ENCODE data around the gene CYP4F8.

Gene CYP4F8

GRCh38 chr19:15621801-15622200 is 6.8 kb downstream of the CYP4F8 start:
- no peak for DNase-seq (ENCODE audit: extremely low read depth, insufficient read length)
- no peaks in the 10 kb centered on the region for H3K27me3 ChIP-seq (replicated peaks; ENCODE audit: control insufficient read depth, insufficient read depth, low read length)

GRCh38 chr19:15622991-15623390 is 8.0 kb downstream of the CYP4F8 start:
- H3K36me3 ChIP-seq (ENCODE audit: control insufficient read depth, insufficient read depth, low read length), result no peaks in the 10 kb centered on the region
- DNase-seq (ENCODE audit: extremely low read depth, insufficient read length), result no peak
- no peaks in the 10 kb centered on the region for H3K27me3 ChIP-seq (replicated peaks; ENCODE audit: control insufficient read depth, insufficient read depth, low read length)
- TF ChIP-seq CTCF (IDR thresholded peaks at IDR 0.05; ENCODE audit: insufficient read depth, low read length, poor library complexity, severe bottlenecking), result no peak
- no peak overlapping the region for H3K4me3 ChIP-seq (replicated peaks; ENCODE audit: low read depth, low read length)

More at GRCh38 chr19:15621801-15622200, 6.8 kb downstream of the CYP4F8 start:
- Histone ChIP-seq H3K4me3 (replicated peaks; ENCODE audit: low read depth, low read length) (no peak overlapping the region), H3K36me3 (ENCODE audit: control insufficient read depth, insufficient read depth, low read length) (no peaks in the 10 kb centered on the region)
- TF ChIP-seq CTCF (IDR thresholded peaks at IDR 0.05; ENCODE audit: insufficient read depth, low read length, poor library complexity, severe bottlenecking), result no peak

GRCh38 chr19:15623711-15624318 is 8.8 kb downstream of the CYP4F8 start:
- no peaks in the 10 kb centered on the region for H3K36me3 ChIP-seq (ENCODE audit: control insufficient read depth, insufficient read depth, low read length)
- no peak for TF ChIP-seq CTCF (IDR thresholded peaks at IDR 0.05; ENCODE audit: insufficient read depth, low read length, poor library complexity, severe bottlenecking)
- no peak for DNase-seq (ENCODE audit: extremely low read depth, insufficient read length)
- H3K4me3 ChIP-seq (replicated peaks; ENCODE audit: low read depth, low read length), result no peak overlapping the region
- H3K27me3 ChIP-seq (replicated peaks; ENCODE audit: control insufficient read depth, insufficient read depth, low read length), result no peaks in the 10 kb centered on the region

GRCh38 chr19:15628236-15629002 is 13.4 kb downstream of the CYP4F8 start:
- TF ChIP-seq CTCF (IDR thresholded peaks at IDR 0.05; ENCODE audit: insufficient read depth, low read length, poor library complexity, severe bottlenecking), result no peak
- Histone ChIP-seq H3K27me3 (replicated peaks; ENCODE audit: control insufficient read depth, insufficient read depth, low read length) (no peaks in the 10 kb centered on the region), H3K36me3 (ENCODE audit: control insufficient read depth, insufficient read depth, low read length) (no peaks in the 10 kb centered on the region), H3K4me3 (replicated peaks; ENCODE audit: low read depth, low read length) (no peak overlapping the region)
- no peak for DNase-seq (ENCODE audit: extremely low read depth, insufficient read length)

- peak; percentile 95 for TF ChIP-seq CTCF (IDR thresholded peaks at IDR 0.05; ENCODE audit: insufficient read depth, low read length, poor library complexity, severe bottlenecking)
- H3K27me3 ChIP-seq (replicated peaks; ENCODE audit: control insufficient read depth, insufficient read depth, low read length), result no peaks in the 10 kb centered on the region
- no peak overlapping the region for H3K4me3 ChIP-seq (replicated peaks; ENCODE audit: low read depth, low read length)
- no peaks in the 10 kb centered on the region for H3K36me3 ChIP-seq (ENCODE audit: control insufficient read depth, insufficient read depth, low read length)
- DNase-seq (ENCODE audit: extremely low read depth, insufficient read length), result peak; percentile 57
These were observed 14.2 kb downstream of the CYP4F8 start for GRCh38 chr19:15629003-15629880.

Measured in GM06990 (cell line).